K562 (cell line): ENCODE results near the gene CRIM1.

Experiments used
- FOXM1 ChIP-seq, 2 experiments: fragments of 450-650 bp in 1 of 2; sonication (generic) in 1 of 2; formaldehyde crosslinking in 1 of 2; IDR thresholded peaks; 2 replicates each; pipeline versions ENCODE4 v1.6.1 to v1.9.0; 2017 to 2022; ENCODE audit warnings: low read depth in 2 of 2, mild to moderate bottlenecking in 2 of 2, missing genetic modification reagents in 1 of 2, moderate library complexity in 1 of 2
- SIN3A ChIP-seq, 2 experiments: fragments of 150-350 bp in 1 of 2; IDR thresholded peaks; 2 replicates each; pipeline ENCODE4 v1.6.1; 2011 to 2016; ENCODE audit warnings: borderline replicate concordance in 2 of 2, low read depth in 2 of 2, low read length in 2 of 2, mild to moderate bottlenecking in 2 of 2, moderate library complexity in 2 of 2; ENCODE audit not compliant: control insufficient read depth in 1 of 2
- TAF1 ChIP-seq: IDR thresholded peaks from 2 replicates; pipeline ENCODE4 v1.6.1; 2011; ENCODE audit warnings: mild to moderate bottlenecking, low read length, moderate library complexity; ENCODE audit not compliant: insufficient read depth, control insufficient read depth, severe bottlenecking; ENCODE audit errors: extremely low read depth
- YY1 ChIP-seq, 3 experiments: IDR thresholded peaks; 2 replicates each; pipeline ENCODE4 v1.6.1; 2011; ENCODE audit warnings: low read length in 2 of 3, mild to moderate bottlenecking in 2 of 3, moderate library complexity in 2 of 3, borderline replicate concordance in 1 of 3, control low read depth in 1 of 3, low read depth in 1 of 3; ENCODE audit not compliant: insufficient read depth in 3 of 3, insufficient replicate concordance in 2 of 3, control insufficient read depth in 1 of 3, insufficient read length in 1 of 3; ENCODE audit errors: extremely low read depth in 1 of 3
- ZNF512 ChIP-seq: IDR thresholded peaks from 2 replicates; pipeline ENCODE4 v1.6.1; 2016; ENCODE audit warnings: missing genetic modification characterization, missing compliant biosample characterization
- ZNF592 ChIP-seq: fragments of 450-650 bp; IDR thresholded peaks from 2 replicates; pipeline ENCODE4 v1.6.1; 2017; ENCODE audit warnings: antibody characterized with exemption, mild to moderate bottlenecking
- TF ChIP-seq, protein P1 (sequence below), 3 experiments: IDR thresholded peaks in 2 of 3; conservative IDR thresholded peaks in 1 of 3; 2 replicates each; pipeline ENCODE4 v1.5.1; 2011 to 2012; ENCODE audit warnings: low read length in 3 of 3, mild to moderate bottlenecking in 3 of 3, control low read depth in 2 of 3, improper control_type of control experiment in 1 of 3, inconsistent platforms in 1 of 3, low read depth in 1 of 3, mixed read lengths in 1 of 3, moderate library complexity in 1 of 3; ENCODE audit not compliant: insufficient read depth in 2 of 3

DNA sequence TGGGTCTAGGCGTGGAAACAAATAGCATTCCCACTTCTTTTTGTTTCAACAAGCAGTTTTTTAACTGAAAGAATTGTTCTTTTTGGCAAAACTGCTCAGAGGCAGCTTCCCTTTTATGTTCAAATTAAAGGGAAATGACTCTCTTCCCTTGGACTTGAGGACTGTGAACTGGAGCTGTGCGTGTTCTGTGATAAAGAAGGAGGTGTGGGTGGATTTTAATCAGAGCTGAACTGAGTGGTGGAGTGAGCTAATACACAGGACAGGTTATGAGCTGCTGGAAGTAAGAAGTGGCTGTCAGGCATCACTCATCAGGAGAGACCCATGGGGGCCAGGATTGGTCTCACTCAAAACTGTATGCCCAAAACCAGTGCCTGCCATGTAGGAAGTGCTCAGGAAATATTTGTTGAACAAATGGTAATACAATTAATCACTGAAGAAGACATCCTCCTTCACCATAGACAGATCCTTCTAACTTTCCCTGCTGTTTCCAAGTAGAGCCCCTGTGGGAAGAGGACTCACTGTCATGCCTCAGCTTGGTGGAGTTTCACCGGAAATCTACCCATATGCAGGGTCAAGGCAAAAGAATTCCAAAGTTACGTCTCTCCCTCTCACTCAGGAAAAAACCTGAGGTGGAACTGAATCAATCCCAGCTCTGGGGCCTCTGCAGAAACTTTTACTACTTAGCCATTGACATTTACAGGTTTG lies 186.5 kb downstream of the CRIM1 start:
- TF ChIP-seq SIN3A (IDR thresholded peaks at IDR 0.05; ENCODE audit: borderline replicate concordance in 2 of 2, control insufficient read depth in 1 of 2, low read depth in 2 of 2, low read length in 2 of 2), result no peak
- TF ChIP-seq, protein P1, sequence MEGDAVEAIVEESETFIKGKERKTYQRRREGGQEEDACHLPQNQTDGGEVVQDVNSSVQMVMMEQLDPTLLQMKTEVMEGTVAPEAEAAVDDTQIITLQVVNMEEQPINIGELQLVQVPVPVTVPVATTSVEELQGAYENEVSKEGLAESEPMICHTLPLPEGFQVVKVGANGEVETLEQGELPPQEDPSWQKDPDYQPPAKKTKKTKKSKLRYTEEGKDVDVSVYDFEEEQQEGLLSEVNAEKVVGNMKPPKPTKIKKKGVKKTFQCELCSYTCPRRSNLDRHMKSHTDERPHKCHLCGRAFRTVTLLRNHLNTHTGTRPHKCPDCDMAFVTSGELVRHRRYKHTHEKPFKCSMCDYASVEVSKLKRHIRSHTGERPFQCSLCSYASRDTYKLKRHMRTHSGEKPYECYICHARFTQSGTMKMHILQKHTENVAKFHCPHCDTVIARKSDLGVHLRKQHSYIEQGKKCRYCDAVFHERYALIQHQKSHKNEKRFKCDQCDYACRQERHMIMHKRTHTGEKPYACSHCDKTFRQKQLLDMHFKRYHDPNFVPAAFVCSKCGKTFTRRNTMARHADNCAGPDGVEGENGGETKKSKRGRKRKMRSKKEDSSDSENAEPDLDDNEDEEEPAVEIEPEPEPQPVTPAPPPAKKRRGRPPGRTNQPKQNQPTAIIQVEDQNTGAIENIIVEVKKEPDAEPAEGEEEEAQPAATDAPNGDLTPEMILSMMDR (IDR thresholded peaks at IDR 0.05 in 2 of 3, conservative IDR thresholded peaks at IDR 0.05 in 1 of 3; ENCODE audit: insufficient read depth in 2 of 3, low read depth in 1 of 3, low read length in 3 of 3), result no peak
- TF ChIP-seq ZNF512 (tag), result no peak
- no peak for TF ChIP-seq FOXM1 (IDR thresholded peaks at IDR 0.05; ENCODE audit: low read depth)
- no peak for TF ChIP-seq FOXM1 (CRISPR knock-in tag; IDR thresholded peaks at IDR 0.05; ENCODE audit: low read depth)
- no peak for TF ChIP-seq ZNF592
- TF ChIP-seq TAF1, result no peak
- TF ChIP-seq YY1 (IDR thresholded peaks at IDR 0.05; ENCODE audit: borderline replicate concordance in 1 of 3, control insufficient read depth in 1 of 3, extremely low read depth in 1 of 3, insufficient read depth in 3 of 3, insufficient read length in 1 of 3, insufficient replicate concordance in 2 of 3, low read depth in 1 of 3, low read length in 2 of 3), result no peak
